T-cell (primary cell): ENCODE measurements around the gene ROBO4. TPM values are rescaled to one million over a fixed set of nuclear protein-coding genes. Genes with fewer than 3 reads are reported as not detected.

ENCODE experiments used
- ATAC-seq, 4 experiments: fragments of 200-7000 bp in 3 of 4; fragments of 150-1000 bp in 1 of 4; cut with Tn5 transposase; replicated peaks in 1 of 4; 1 replicate in 3 of 4; 2 replicates in 1 of 4; pipeline ENCODE4 v1.10.0; 2021; ENCODE audit warnings: moderate library complexity in 3 of 4, mild to moderate bottlenecking in 2 of 4, moderate number of reproducible peaks in 1 of 4
- CTCF ChIA-PET, 2 donors: fragments of 300-600 bp; sonication (Branson Sonifier 250); formaldehyde crosslinking; loops; one replicate each; lab custom pipeline; 2022; ENCODE audit warnings: antibody characterized with exemption in 2 of 2; lab: Charles Lee
- POLR2A ChIA-PET, 2 donors: fragments of 300-600 bp; sonication (Branson Sonifier 250); formaldehyde crosslinking; loops; one replicate each; lab custom pipeline; 2022; ENCODE audit warnings: antibody characterized with exemption in 2 of 2; lab: Charles Lee
- DNase-seq, 35 experiments: peaks; one replicate each; pipeline versions ENCODE4 v3.0.0 to v3.0.0-alpha.2; 2013 to 2023
- H3K27ac ChIP-seq: one replicate; pipeline ENCODE4 v1.5.1; 2013; ENCODE audit warnings: low read length
- H3K27me3 ChIP-seq, 2 experiments: replicated peaks in 1 of 2; 1 replicate in 1 of 2; 2 replicates in 1 of 2; pipeline versions ENCODE4 v1.6.1 to v1.7.0; 2013; ENCODE audit warnings: low read length in 1 of 2, mixed read lengths in 1 of 2; ENCODE audit not compliant: control insufficient read depth in 2 of 2, insufficient read depth in 2 of 2; ENCODE audit errors: extremely low read depth in 1 of 2
- H3K36me3 ChIP-seq, 2 donors: 1 replicate in 1 of 2; 2 replicates in 1 of 2; pipeline versions ENCODE4 v1.6.1 to v1.7.0; 2013; ENCODE audit warnings: low read length in 1 of 2; ENCODE audit not compliant: control insufficient read depth in 2 of 2, insufficient read depth in 1 of 2; ENCODE audit errors: extremely low read depth in 1 of 2
- H3K4me1 ChIP-seq, 2 experiments: 1 replicate in 1 of 2; 2 replicates in 1 of 2; pipeline versions ENCODE4 v1.6.1 to v1.7.0; 2013; ENCODE audit warnings: low read length in 2 of 2, mixed read lengths in 1 of 2; ENCODE audit not compliant: insufficient read depth in 2 of 2, control insufficient read depth in 1 of 2; ENCODE audit errors: extremely low read depth in 1 of 2
- H3K4me3 ChIP-seq, 2 donors: 1 replicate in 1 of 2; 2 replicates in 1 of 2; pipeline versions ENCODE4 v1.5.1 to v1.7.0; 2013; ENCODE audit warnings: mild to moderate bottlenecking in 2 of 2, low read length in 1 of 2, moderate library complexity in 1 of 2; ENCODE audit not compliant: control insufficient read depth in 1 of 2; ENCODE audit errors: extremely low read depth in 1 of 2
- H3K9me3 ChIP-seq: 2 replicates; pipeline ENCODE4 v1.7.0; 2013
- H3K27ac Mint-ChIP-seq, 2 donors: one replicate each; pipeline ENCODE4 v1.8.0; 2020 to 2021; ENCODE audit warnings: mild to moderate bottlenecking in 2 of 2, mixed read lengths in 2 of 2
- H3K27me3 Mint-ChIP-seq, 2 donors: one replicate each; pipeline ENCODE4 v1.8.0; 2021 to 2022; ENCODE audit warnings: mixed read lengths in 2 of 2
- H3K36me3 Mint-ChIP-seq: one replicate; pipeline ENCODE4 v1.8.0; 2021; ENCODE audit warnings: mixed read lengths
- H3K4me1 Mint-ChIP-seq, 3 donors: one replicate each; pipeline ENCODE4 v1.8.0; 2020 to 2022; ENCODE audit warnings: mixed read lengths in 3 of 3, mild to moderate bottlenecking in 1 of 3
- H3K4me3 Mint-ChIP-seq, 3 donors: one replicate each; pipeline ENCODE4 v1.8.0; 2020 to 2022; ENCODE audit warnings: mild to moderate bottlenecking in 3 of 3, mixed read lengths in 3 of 3, moderate library complexity in 3 of 3
- H3K9me3 Mint-ChIP-seq, 3 donors: one replicate each; pipeline ENCODE4 v1.8.0; 2020 to 2022; ENCODE audit warnings: mixed read lengths in 3 of 3
- WGBS: methylation state at CpG from one replicate; pipeline ENCODE4 v1.1.5; 2013; ENCODE audit warnings: missing lambda C conversion rate; ENCODE audit not compliant: insufficient coverage; 5-methylcytosine and 5-hydroxymethylcytosine counted together
- total RNA-seq, 35 experiments: library from RNA in 6 of 35; stranded (reverse) in 6 of 35; fragments of 120-200 nt in 1 of 35; gene quantifications; one replicate each; pipeline versions ENCODE4 v1.2.1 to v1.2.4 and lab custom pipeline; 2013 to 2026

Gene ROBO4
- total RNA-seq, 5 donors from 2014 or later (not counting 1 experiment from before 2014, with no cell fraction given), result 0.41 to 0.59 (median 0.50) TPM; not detected in 2

GRCh38 chr11:124882339-124883071, 15.2 kb downstream of the ROBO4 start:
- H3K27me3 Mint-ChIP-seq, result peaks cover 10 to 15% of the 10 kb centered on the region in 2 donors
- 70% methylated on average over 6 of the region's 11 CpGs for WGBS
- no peak overlapping the region for H3K27ac Mint-ChIP-seq

GRCh38 chr11:124880958-124881357, 16.7 kb downstream of the ROBO4 start:
- DNase-seq (no peak), ATAC-seq (no peak)
- POLR2A ChIA-PET, result no interaction called here
- H3K27me3 Mint-ChIP-seq, result peaks cover 0 to 11% of the 10 kb centered on the region in 2 donors
- no peak overlapping the region for H3K4me3 Mint-ChIP-seq
- Histone ChIP-seq H3K4me1 (peaks cover 0 to 17% of the 10 kb centered on the region in 2 experiments), H3K9me3 (no peaks in the 10 kb centered on the region), H3K4me3 (no peak overlapping the region), H3K36me3 (no peaks in the 10 kb centered on the region), H3K27me3 (peaks cover 0 to 26% of the 10 kb centered on the region in 2 experiments), H3K27ac (no peak overlapping the region)
- peaks cover 15 to 20% (median 15%) of the 10 kb centered on the region in 3 donors for H3K4me1 Mint-ChIP-seq
- CTCF ChIA-PET, result interaction anchor here in 1 of 2 donors (0.6 kb wide), 1 partner anchor 8 kb away, joined by 3 read pairs; no protein-coding TSS in a partner anchor
- H3K36me3 Mint-ChIP-seq, result no peaks in the 10 kb centered on the region
- WGBS, result no CpG with 5 or more reads among the region's 3 CpGs
- peak overlapping the region in 1 of 2 donors; percentile 11 for H3K27ac Mint-ChIP-seq
- H3K9me3 Mint-ChIP-seq, result no peaks in the 10 kb centered on the region

More at GRCh38 chr11:124882339-124883071, 15.2 kb downstream of the ROBO4 start:
- Histone ChIP-seq H3K4me1 (peaks cover 0 to 5% of the 10 kb centered on the region in 2 experiments), H3K27me3 (peaks cover 0 to 30% of the 10 kb centered on the region in 2 experiments), H3K9me3 (no peaks in the 10 kb centered on the region), H3K27ac (no peak overlapping the region), H3K4me3 (no peak overlapping the region), H3K36me3 (no peaks in the 10 kb centered on the region)
- Mint-ChIP-seq H3K36me3 (no peaks in the 10 kb centered on the region), H3K4me1 (peaks cover 5 to 9% (median 6%) of the 10 kb centered on the region in 3 donors), H3K4me3 (no peak overlapping the region), H3K9me3 (no peaks in the 10 kb centered on the region)
- CTCF ChIA-PET, result interaction anchor here in 1 of 2 donors (0.6 to 1.6 kb wide), 2 partner anchors 83 to 783 kb away, joined by 3 to 7 read pairs; partner anchors contain the start of gene MSANTD2
- ATAC-seq, result no peak
- DNase-seq, result no peak
- POLR2A ChIA-PET, result no interaction called here

- Histone ChIP-seq H3K27me3 (peaks cover 0 to 27% of the 10 kb centered on the region in 2 experiments), H3K27ac (no peak overlapping the region), H3K36me3 (no peaks in the 10 kb centered on the region), H3K4me1 (peaks cover 0 to 24% of the 10 kb centered on the region in 2 experiments), H3K9me3 (no peaks in the 10 kb centered on the region), H3K4me3 (no peak overlapping the region)
- 39% methylated on average over 5 of the region's 10 CpGs for WGBS
- DNase-seq, result no peak
- ChIA-PET POLR2A (no interaction called here), CTCF (interaction anchor here in 1 of 2 donors (0.6 kb wide), 1 partner anchor 535 kb away, joined by 6 read pairs; no protein-coding TSS in a partner anchor)
- Mint-ChIP-seq H3K27ac (no peak overlapping the region), H3K27me3 (peaks cover 4% of the 10 kb centered on the region in 2 donors), H3K4me1 (peaks cover 19 to 26% (median 21%) of the 10 kb centered on the region in 3 donors), H3K9me3 (no peaks in the 10 kb centered on the region), H3K4me3 (no peak overlapping the region), H3K36me3 (no peaks in the 10 kb centered on the region)
- ATAC-seq, result no peak
Observed at GRCh38 chr11:124880290-124880611, 17.4 kb downstream of the ROBO4 start.

- no peak for ATAC-seq
- Mint-ChIP-seq H3K27ac (no peak overlapping the region), H3K4me3 (no peak overlapping the region), H3K27me3 (peaks cover 8 to 10% of the 10 kb centered on the region in 2 donors), H3K9me3 (no peaks in the 10 kb centered on the region), H3K4me1 (peaks cover 21 to 26% (median 23%) of the 10 kb centered on the region in 3 donors), H3K36me3 (no peaks in the 10 kb centered on the region)
- ChIA-PET CTCF (interaction anchor here in 1 of 2 donors (0.6 kb wide), 1 partner anchor 535 kb away, joined by 6 read pairs; no protein-coding TSS in a partner anchor), POLR2A (no interaction called here)
- Histone ChIP-seq H3K4me3 (no peak overlapping the region), H3K9me3 (no peaks in the 10 kb centered on the region), H3K27ac (no peak overlapping the region), H3K36me3 (no peaks in the 10 kb centered on the region), H3K4me1 (peaks cover 0 to 24% of the 10 kb centered on the region in 2 experiments), H3K27me3 (peaks cover 0 to 28% of the 10 kb centered on the region in 2 experiments)
- 89% methylated on average over 9 of the region's 16 CpGs for WGBS
- DNase-seq, result no peak
Observed at GRCh38 chr11:124879493-124880289, 18.0 kb downstream of the ROBO4 start.

- H3K4me3 Mint-ChIP-seq, result peak overlapping the region in 1 of 3 donors; percentile 7
- CTCF ChIA-PET, result no interaction called here
- no peak overlapping the region for H3K27ac Mint-ChIP-seq
Observed at GRCh38 chr11:124878759-124879492, 18.7 kb downstream of the ROBO4 start.

More at GRCh38 chr11:124878759-124879492, 18.7 kb downstream of the ROBO4 start:
- ATAC-seq, result no peak
- H3K27me3 ChIP-seq, result peaks cover 0 to 35% of the 10 kb centered on the region in 2 experiments
- H3K36me3 Mint-ChIP-seq, result no peaks in the 10 kb centered on the region
- no peaks in the 10 kb centered on the region for H3K36me3 ChIP-seq
- H3K27me3 Mint-ChIP-seq, result peaks cover 12 to 15% of the 10 kb centered on the region in 2 donors
- no peaks in the 10 kb centered on the region for H3K9me3 ChIP-seq
- H3K27ac ChIP-seq, result no peak overlapping the region
- WGBS, result 89% methylated on average over 6 of the region's 11 CpGs
- POLR2A ChIA-PET, result no interaction called here
- DNase-seq, result no peak
- no peak overlapping the region for H3K4me3 ChIP-seq
- peaks cover 21 to 26% (median 23%) of the 10 kb centered on the region in 3 donors for H3K4me1 Mint-ChIP-seq
- H3K4me1 ChIP-seq, result peaks cover 0 to 24% of the 10 kb centered on the region in 2 experiments
- H3K9me3 Mint-ChIP-seq, result no peaks in the 10 kb centered on the region
